Stomach smooth muscle (tissue), 2 donors: ENCODE measurements around the gene IFNAR1.
"Not testable (repeated sequence)": the region's sequence is repeated elsewhere in the genome, so short reads cannot be mapped to it uniquely, and the experiment has no call there.

Experiments used
- H3K27ac ChIP-seq: one replicate; pipeline ENCODE4 v1.7.0; 2013; ENCODE audit warnings: mild to moderate bottlenecking, low read length, inconsistent platforms
- H3K27me3 ChIP-seq, 2 donors: one replicate each; pipeline ENCODE4 v1.7.0; 2013; ENCODE audit warnings: low read length in 2 of 2; ENCODE audit not compliant: insufficient read depth in 2 of 2, control insufficient read depth in 1 of 2
- H3K36me3 ChIP-seq, 2 donors: one replicate each; pipeline ENCODE4 v1.7.0; 2013; ENCODE audit warnings: low read length in 2 of 2; ENCODE audit not compliant: control insufficient read depth in 2 of 2, insufficient read depth in 2 of 2
- H3K4me1 ChIP-seq: one replicate; pipeline ENCODE4 v1.7.0; 2013; ENCODE audit warnings: low read length; ENCODE audit not compliant: control insufficient read depth, insufficient read depth
- H3K4me3 ChIP-seq, 2 donors: one replicate each; pipeline ENCODE4 v1.7.0; 2013; ENCODE audit warnings: low read length in 2 of 2
- H3K9ac ChIP-seq, 2 donors: one replicate each; pipeline ENCODE4 v1.7.0; 2013; ENCODE audit warnings: low read length in 2 of 2, mild to moderate bottlenecking in 1 of 2
- H3K9me3 ChIP-seq, 2 donors: one replicate each; pipeline ENCODE4 v1.7.0; 2013; ENCODE audit warnings: low read length in 2 of 2; ENCODE audit not compliant: control insufficient read depth in 2 of 2
- donor health status: healthy.
- donor health status: Pancreatic carcinoma.

IFNAR1 gene

GRCh38 chr21:33363911-33364609 lies 39.3 kb downstream of the IFNAR1 start:
- H3K4me1 ChIP-seq: peaks cover 14% of the 10 kb centered on the region
- H3K4me3 ChIP-seq, H3K9me3 ChIP-seq, H3K9ac ChIP-seq, H3K36me3 ChIP-seq, H3K27me3 ChIP-seq, H3K27ac ChIP-seq: not testable (repeated sequence)

- no peak overlapping the region for H3K9ac ChIP-seq
- H3K4me1 ChIP-seq: peaks cover 14% of the 10 kb centered on the region
- no peaks in the 10 kb centered on the region for H3K36me3 ChIP-seq
- H3K9me3 ChIP-seq: peaks cover 0 to 5% of the 10 kb centered on the region in 2 donors
- H3K4me3 ChIP-seq: no peak overlapping the region
- no peaks in the 10 kb centered on the region for H3K27me3 ChIP-seq
- no peak overlapping the region for H3K27ac ChIP-seq
Measured at GRCh38 chr21:33364830-33365229, 40.1 kb downstream of the IFNAR1 start.

GRCh38 chr21:33367309-33367973 lies 42.7 kb downstream of the IFNAR1 start:
- H3K27ac ChIP-seq: no peak overlapping the region

GRCh38 chr21:33368124-33368523 lies 43.4 kb downstream of the IFNAR1 start:
- H3K27ac ChIP-seq: no peak overlapping the region
- H3K9ac ChIP-seq: no peak overlapping the region
- no peaks in the 10 kb centered on the region for H3K27me3 ChIP-seq
- H3K9me3 ChIP-seq: peaks cover 5% of the 10 kb centered on the region in 2 donors
- no peak overlapping the region for H3K4me3 ChIP-seq
- H3K4me1 ChIP-seq: no peaks in the 10 kb centered on the region
- H3K36me3 ChIP-seq: no peaks in the 10 kb centered on the region

More at GRCh38 chr21:33367309-33367973, 42.7 kb downstream of the IFNAR1 start:
- no peaks in the 10 kb centered on the region for H3K27me3 ChIP-seq
- no peaks in the 10 kb centered on the region for H3K4me1 ChIP-seq
- no peak overlapping the region for H3K4me3 ChIP-seq
- peaks cover 5% of the 10 kb centered on the region in 2 donors for H3K9me3 ChIP-seq
- H3K9ac ChIP-seq: no peak overlapping the region
- no peaks in the 10 kb centered on the region for H3K36me3 ChIP-seq

GRCh38 chr21:33368576-33368975 lies 43.8 kb downstream of the IFNAR1 start:
- no peak overlapping the region for H3K4me3 ChIP-seq
- peaks cover 5% of the 10 kb centered on the region in 2 donors for H3K9me3 ChIP-seq
- H3K27me3 ChIP-seq: no peaks in the 10 kb centered on the region
- H3K4me1 ChIP-seq: no peaks in the 10 kb centered on the region
- no peak overlapping the region for H3K9ac ChIP-seq
- H3K36me3 ChIP-seq: no peaks in the 10 kb centered on the region
- no peak overlapping the region for H3K27ac ChIP-seq

GRCh38 chr21:33369586-33369985 lies 44.8 kb downstream of the IFNAR1 start:
- Histone ChIP-seq H3K27me3 (no peaks in the 10 kb centered on the region), H3K4me3 (no peak overlapping the region), H3K4me1 (no peaks in the 10 kb centered on the region), H3K9ac (no peak overlapping the region), H3K9me3 (peaks cover 5% of the 10 kb centered on the region in 2 donors), H3K36me3 (no peaks in the 10 kb centered on the region), H3K27ac (no peak overlapping the region)

- H3K36me3 ChIP-seq: no peaks in the 10 kb centered on the region
- no peak overlapping the region for H3K4me3 ChIP-seq
- H3K9me3 ChIP-seq: peaks cover 5% of the 10 kb centered on the region in 2 donors
- H3K27ac ChIP-seq: no peak overlapping the region
- H3K27me3 ChIP-seq: peaks cover 0 to 2% of the 10 kb centered on the region in 2 donors
- H3K9ac ChIP-seq: no peak overlapping the region
- H3K4me1 ChIP-seq: no peaks in the 10 kb centered on the region
Measured at GRCh38 chr21:33370305-33370704, 45.5 kb downstream of the IFNAR1 start.

- Histone ChIP-seq H3K27ac (no peak overlapping the region), H3K4me1 (no peaks in the 10 kb centered on the region), H3K4me3 (no peak overlapping the region), H3K36me3 (no peaks in the 10 kb centered on the region), H3K9ac (no peak overlapping the region), H3K27me3 (peaks cover 0 to 3% of the 10 kb centered on the region in 2 donors), H3K9me3 (peaks cover 5% of the 10 kb centered on the region in 2 donors)
Measured at GRCh38 chr21:33371366-33371765, 46.6 kb downstream of the IFNAR1 start.

GRCh38 chr21:33372582-33372981 lies 47.8 kb downstream of the IFNAR1 start:
- Histone ChIP-seq H3K4me3 (no peak overlapping the region), H3K36me3 (no peaks in the 10 kb centered on the region), H3K27me3 (peaks cover 2 to 3% of the 10 kb centered on the region in 2 donors), H3K4me1 (no peaks in the 10 kb centered on the region), H3K9ac (no peak overlapping the region), H3K27ac (no peak overlapping the region), H3K9me3 (peaks cover under 1 to 5% of the 10 kb centered on the region in 2 donors)

- Histone ChIP-seq H3K4me1 (no peaks in the 10 kb centered on the region), H3K27ac (no peak overlapping the region), H3K36me3 (no peaks in the 10 kb centered on the region), H3K9me3 (peaks cover 0 to 5% of the 10 kb centered on the region in 2 donors), H3K4me3 (no peak overlapping the region), H3K27me3 (peaks cover 2 to 3% of the 10 kb centered on the region in 2 donors), H3K9ac (no peak overlapping the region)
Measured at GRCh38 chr21:33373451-33373850, 48.7 kb downstream of the IFNAR1 start.

GRCh38 chr21:33374080-33374449 lies 49.3 kb downstream of the IFNAR1 start:
- no peak overlapping the region for H3K4me3 ChIP-seq
- H3K36me3 ChIP-seq: no peaks in the 10 kb centered on the region
- H3K4me1 ChIP-seq: no peaks in the 10 kb centered on the region
- H3K9me3 ChIP-seq: peaks cover 0 to 5% of the 10 kb centered on the region in 2 donors
- no peak overlapping the region for H3K9ac ChIP-seq
- no peak overlapping the region for H3K27ac ChIP-seq
- H3K27me3 ChIP-seq: peaks cover 2 to 3% of the 10 kb centered on the region in 2 donors
